ENCODE results near the gene ANKRD55.
"Not testable (repeated sequence)": the region's sequence is repeated elsewhere in the genome, so short reads cannot be mapped to it uniquely, and the experiment has no call there.

ANKRD55 gene

DNA sequence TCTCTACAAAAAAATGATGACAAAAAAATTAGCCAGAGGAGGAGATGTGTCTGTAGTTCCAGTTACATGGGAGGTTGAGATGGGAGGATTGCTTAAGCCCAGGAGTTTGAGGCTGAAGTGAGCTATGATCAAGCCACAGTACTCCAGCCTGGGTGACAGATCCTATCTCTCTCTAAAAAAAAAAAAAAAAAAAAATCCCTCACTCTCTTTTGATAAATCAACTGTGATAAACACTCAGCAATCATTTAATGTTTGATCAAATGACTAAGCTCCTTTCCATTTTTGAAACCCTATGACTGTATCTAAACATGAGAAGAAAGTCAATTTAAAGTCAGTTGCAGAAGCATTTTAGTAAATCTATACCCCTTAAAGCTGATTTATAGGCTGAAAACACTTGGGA lies 126.3 kb downstream of the ANKRD55 start:
- H3K27me3 ChIP-seq (ENCODE audit: insufficient read depth, low read length): no peaks in the 10 kb centered on the region
- H3K4me1 ChIP-seq (ENCODE audit: control insufficient read depth, insufficient read depth, low read length, unreplicated experiment): peaks cover 8% of the 10 kb centered on the region
- H2AFZ ChIP-seq (ENCODE audit: low read length, unreplicated experiment): peak overlapping the region; percentile 25
- no peaks in the 10 kb centered on the region for H3K79me2 ChIP-seq (ENCODE audit: control insufficient read depth, insufficient read depth, low read length, unreplicated experiment)
- no peak overlapping the region for H3K27ac ChIP-seq (ENCODE audit: low read depth, low read length)
- H3K4me3 ChIP-seq (ENCODE audit: low read depth, low read length): no peak overlapping the region
- H3K36me3 ChIP-seq (ENCODE audit: insufficient read depth, low read length): no peaks in the 10 kb centered on the region

DNA sequence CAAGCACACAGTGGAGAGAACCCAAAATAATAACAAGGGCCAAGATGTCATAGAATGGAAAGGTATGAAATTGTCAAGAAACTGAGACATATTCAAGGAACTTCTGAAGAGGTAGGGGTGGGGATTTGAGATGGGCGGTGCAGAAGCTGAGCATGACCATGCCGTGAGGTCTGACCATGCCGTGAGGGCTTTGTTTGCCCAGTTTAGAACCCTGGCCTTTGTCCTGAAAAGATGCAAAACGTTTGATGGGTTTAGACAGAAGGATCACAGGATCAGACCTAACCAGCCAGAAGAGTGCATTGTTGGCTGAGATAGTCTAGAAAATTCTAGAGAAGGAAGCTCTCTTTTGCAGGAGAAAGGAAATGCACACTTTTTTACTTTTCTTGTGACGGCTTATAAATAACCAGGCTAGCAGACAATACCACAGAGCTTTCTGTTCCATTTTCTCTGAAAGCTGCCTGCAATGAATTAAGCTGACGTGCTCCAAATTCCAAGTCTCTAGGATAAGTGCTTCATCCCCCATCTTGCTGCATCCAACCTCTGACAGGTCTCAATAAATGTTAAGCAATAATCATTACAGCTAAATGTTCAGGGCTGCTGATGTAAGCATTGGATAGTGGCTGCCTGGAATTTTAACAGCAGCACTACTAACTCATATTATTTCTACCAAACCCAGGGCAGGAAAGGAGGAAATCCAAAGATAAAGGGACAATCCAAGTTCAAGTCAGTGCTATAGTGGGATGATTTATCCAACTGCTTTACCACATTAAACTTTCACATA lies 127.4 kb downstream of the ANKRD55 start:
- H3K36me3 ChIP-seq (ENCODE audit: insufficient read depth, low read length): no peaks in the 10 kb centered on the region
- peaks cover 6% of the 10 kb centered on the region for H3K4me1 ChIP-seq (ENCODE audit: control insufficient read depth, insufficient read depth, low read length, unreplicated experiment)
- no peaks in the 10 kb centered on the region for H3K79me2 ChIP-seq (ENCODE audit: control insufficient read depth, insufficient read depth, low read length, unreplicated experiment)
- no peaks in the 10 kb centered on the region for H3K27me3 ChIP-seq (ENCODE audit: insufficient read depth, low read length)
- no peak overlapping the region for H3K27ac ChIP-seq (ENCODE audit: low read depth, low read length)
- no peak overlapping the region for H3K4me3 ChIP-seq (ENCODE audit: low read depth, low read length)
- H2AFZ ChIP-seq (ENCODE audit: low read length, unreplicated experiment): no peak overlapping the region

DNA sequence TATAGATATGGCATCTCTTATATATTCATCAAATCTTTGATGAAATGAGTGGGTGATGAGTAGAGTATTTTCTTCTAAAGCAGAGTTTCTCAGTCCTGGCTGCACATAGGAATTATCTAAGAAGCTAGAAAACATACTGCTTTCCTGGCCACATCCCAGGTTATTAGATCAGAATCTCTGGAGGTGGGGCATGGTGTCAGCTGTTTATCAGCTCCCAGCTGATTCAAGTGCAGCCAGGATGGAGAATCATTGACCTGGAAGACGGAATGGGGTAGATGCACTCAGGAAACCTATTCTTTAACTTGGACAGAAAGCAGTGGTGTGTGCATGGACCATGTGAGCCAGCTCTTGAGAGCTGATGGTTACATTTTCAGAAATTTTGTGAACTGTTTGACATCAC lies 130.2 kb downstream of the ANKRD55 start:
- Histone ChIP-seq H3K36me3 (ENCODE audit: insufficient read depth, low read length) (no peaks in the 10 kb centered on the region), H3K4me3 (ENCODE audit: low read depth, low read length) (no peak overlapping the region), H3K79me2 (ENCODE audit: control insufficient read depth, insufficient read depth, low read length, unreplicated experiment) (no peaks in the 10 kb centered on the region), H3K27me3 (ENCODE audit: insufficient read depth, low read length) (no peaks in the 10 kb centered on the region), H3K4me1 (ENCODE audit: control insufficient read depth, insufficient read depth, low read length, unreplicated experiment) (peaks cover 27% of the 10 kb centered on the region), H3K27ac (ENCODE audit: low read depth, low read length) (no peak overlapping the region), H2AFZ (ENCODE audit: low read length, unreplicated experiment) (peak overlapping the region; percentile 9)

DNA sequence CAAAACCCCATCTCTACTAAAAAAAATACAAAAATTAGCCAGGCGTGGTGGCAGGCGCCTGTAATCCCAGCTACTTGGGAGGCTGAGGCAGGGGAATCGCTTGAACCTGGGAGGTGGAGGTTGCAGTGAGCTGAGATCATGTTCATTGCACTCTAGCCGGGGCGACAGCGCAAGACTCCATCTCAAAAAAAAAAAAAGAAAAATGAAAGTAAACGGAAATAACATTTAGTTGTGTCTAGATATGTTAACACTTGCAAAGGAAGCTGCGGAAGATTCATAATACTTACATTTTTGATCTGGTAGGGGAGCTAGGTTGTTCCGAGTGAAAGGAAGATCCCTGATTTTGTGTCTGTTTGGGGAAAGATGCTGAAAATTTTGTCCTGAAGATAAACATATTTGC lies 130.9 kb downstream of the ANKRD55 start:
- H3K4me1 ChIP-seq (ENCODE audit: control insufficient read depth, insufficient read depth, low read length, unreplicated experiment): peaks cover 27% of the 10 kb centered on the region
- H3K79me2 ChIP-seq (ENCODE audit: control insufficient read depth, insufficient read depth, low read length, unreplicated experiment); H2AFZ ChIP-seq (ENCODE audit: low read length, unreplicated experiment); H3K27ac ChIP-seq (ENCODE audit: low read depth, low read length); H3K4me3 ChIP-seq (ENCODE audit: low read depth, low read length); H3K36me3 ChIP-seq (ENCODE audit: insufficient read depth, low read length); H3K27me3 ChIP-seq (ENCODE audit: insufficient read depth, low read length): not testable (repeated sequence)

DNA sequence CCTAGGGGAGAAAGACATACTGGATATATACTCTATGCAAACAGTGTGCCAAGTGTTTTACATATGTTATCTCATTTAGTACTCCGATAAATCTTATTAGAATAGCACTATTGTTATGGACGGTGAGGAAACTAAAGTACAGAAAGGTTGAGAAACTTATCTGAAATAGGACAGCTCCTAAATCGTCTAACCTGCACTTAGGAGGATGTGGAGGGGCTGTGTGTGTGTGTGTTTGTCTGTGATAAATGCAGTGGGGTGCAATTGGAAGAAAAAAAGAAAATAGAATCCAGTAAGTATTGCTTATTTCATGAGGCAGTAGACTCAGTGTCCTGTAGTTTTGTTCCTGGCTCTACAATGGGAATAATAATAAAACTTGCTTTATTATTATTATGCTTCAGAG lies 131.9 kb downstream of the ANKRD55 start:
- H3K36me3 ChIP-seq (ENCODE audit: insufficient read depth, low read length): no peaks in the 10 kb centered on the region
- no peak overlapping the region for H3K27ac ChIP-seq (ENCODE audit: low read depth, low read length)
- H3K79me2 ChIP-seq (ENCODE audit: control insufficient read depth, insufficient read depth, low read length, unreplicated experiment): no peaks in the 10 kb centered on the region
- no peaks in the 10 kb centered on the region for H3K27me3 ChIP-seq (ENCODE audit: insufficient read depth, low read length)
- no peak overlapping the region for H2AFZ ChIP-seq (ENCODE audit: low read length, unreplicated experiment)
- peaks cover 25% of the 10 kb centered on the region for H3K4me1 ChIP-seq (ENCODE audit: control insufficient read depth, insufficient read depth, low read length, unreplicated experiment)
- no peak overlapping the region for H3K4me3 ChIP-seq (ENCODE audit: low read depth, low read length)

DNA sequence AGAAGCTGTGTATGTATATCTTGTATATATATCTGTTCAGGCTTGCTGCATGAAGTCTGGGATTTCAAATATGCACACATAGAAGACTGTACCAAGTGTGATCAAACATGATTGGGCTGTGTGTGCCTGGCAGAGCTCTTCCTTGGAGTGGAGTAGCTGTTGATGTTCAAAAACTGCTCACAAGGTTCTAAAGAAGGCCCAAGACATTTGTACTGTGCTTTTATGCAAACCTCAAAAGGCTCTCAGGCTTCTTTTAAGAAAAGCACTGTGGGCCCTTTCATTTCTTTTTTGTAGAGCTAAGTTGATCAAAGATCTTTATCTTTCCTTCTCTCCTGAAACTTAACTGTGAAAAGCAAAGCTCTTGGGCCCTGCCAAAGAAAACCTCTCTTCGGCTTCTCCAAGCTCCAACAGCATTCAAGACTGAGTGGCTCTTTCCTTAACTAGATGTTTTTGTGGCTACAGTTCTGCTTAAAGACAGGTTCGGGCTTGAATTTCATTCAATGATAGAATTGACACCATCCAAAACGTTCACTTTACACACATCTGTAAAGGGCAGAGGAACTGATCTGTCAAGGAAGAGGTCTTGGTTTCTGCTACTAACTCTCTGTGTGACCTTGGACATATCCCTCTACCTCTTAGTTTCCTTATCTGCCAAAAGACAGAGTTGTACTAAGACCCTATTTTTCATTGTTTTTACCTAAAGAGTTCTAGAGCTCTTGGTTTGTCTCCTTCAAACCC lies 132.5 kb downstream of the ANKRD55 start:
- Histone ChIP-seq H3K79me2 (ENCODE audit: control insufficient read depth, insufficient read depth, low read length, unreplicated experiment) (no peaks in the 10 kb centered on the region), H3K4me3 (ENCODE audit: low read depth, low read length) (no peak overlapping the region), H3K4me1 (ENCODE audit: control insufficient read depth, insufficient read depth, low read length, unreplicated experiment) (peaks cover 25% of the 10 kb centered on the region), H3K27me3 (ENCODE audit: insufficient read depth, low read length) (no peaks in the 10 kb centered on the region), H2AFZ (ENCODE audit: low read length, unreplicated experiment) (peak overlapping the region; percentile 73), H3K36me3 (ENCODE audit: insufficient read depth, low read length) (no peaks in the 10 kb centered on the region), H3K27ac (ENCODE audit: low read depth, low read length) (no peak overlapping the region)

- Histone ChIP-seq H3K79me2 (ENCODE audit: control insufficient read depth, insufficient read depth, low read length, unreplicated experiment) (no peaks in the 10 kb centered on the region), H3K4me3 (ENCODE audit: low read depth, low read length) (peak overlapping the region; percentile 24; the same call in 1 of the 2 replicates), H3K27ac (ENCODE audit: low read depth, low read length) (peak overlapping the region; percentile 75), H3K4me1 (ENCODE audit: control insufficient read depth, insufficient read depth, low read length, unreplicated experiment) (peaks cover 25% of the 10 kb centered on the region), H3K36me3 (ENCODE audit: insufficient read depth, low read length) (no peaks in the 10 kb centered on the region), H2AFZ (ENCODE audit: low read length, unreplicated experiment) (no peak overlapping the region), H3K27me3 (ENCODE audit: insufficient read depth, low read length) (no peaks in the 10 kb centered on the region)
Observed at GRCh38 chr5:56099346-56099745, 133.8 kb downstream of the ANKRD55 start.

DNA sequence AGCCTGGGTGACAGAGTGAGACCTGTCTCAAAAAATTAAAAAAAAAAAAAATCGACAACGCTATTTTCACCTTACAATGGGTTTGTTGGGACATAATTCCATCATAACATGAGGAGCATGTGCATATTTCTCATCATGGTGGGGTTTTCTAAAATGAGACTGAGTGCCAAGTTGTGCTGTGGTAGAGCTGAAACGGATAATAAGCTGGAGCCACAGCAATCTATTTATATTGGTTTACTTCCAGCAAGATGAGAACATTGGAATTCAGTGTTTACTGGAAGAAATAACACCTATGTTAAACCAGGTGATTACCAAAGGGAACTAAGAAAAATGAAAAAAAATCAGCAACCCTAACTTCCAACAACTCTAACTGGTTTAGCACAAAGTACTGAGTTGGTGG lies 136.1 kb downstream of the ANKRD55 start:
- Histone ChIP-seq H3K4me1 (ENCODE audit: control insufficient read depth, insufficient read depth, low read length, unreplicated experiment) (peaks cover 25% of the 10 kb centered on the region), H3K79me2 (ENCODE audit: control insufficient read depth, insufficient read depth, low read length, unreplicated experiment) (no peaks in the 10 kb centered on the region), H2AFZ (ENCODE audit: low read length, unreplicated experiment) (no peak overlapping the region), H3K36me3 (ENCODE audit: insufficient read depth, low read length) (no peaks in the 10 kb centered on the region), H3K27me3 (ENCODE audit: insufficient read depth, low read length) (no peaks in the 10 kb centered on the region), H3K27ac (ENCODE audit: low read depth, low read length) (no peak overlapping the region), H3K4me3 (ENCODE audit: low read depth, low read length) (no peak overlapping the region)

DNA sequence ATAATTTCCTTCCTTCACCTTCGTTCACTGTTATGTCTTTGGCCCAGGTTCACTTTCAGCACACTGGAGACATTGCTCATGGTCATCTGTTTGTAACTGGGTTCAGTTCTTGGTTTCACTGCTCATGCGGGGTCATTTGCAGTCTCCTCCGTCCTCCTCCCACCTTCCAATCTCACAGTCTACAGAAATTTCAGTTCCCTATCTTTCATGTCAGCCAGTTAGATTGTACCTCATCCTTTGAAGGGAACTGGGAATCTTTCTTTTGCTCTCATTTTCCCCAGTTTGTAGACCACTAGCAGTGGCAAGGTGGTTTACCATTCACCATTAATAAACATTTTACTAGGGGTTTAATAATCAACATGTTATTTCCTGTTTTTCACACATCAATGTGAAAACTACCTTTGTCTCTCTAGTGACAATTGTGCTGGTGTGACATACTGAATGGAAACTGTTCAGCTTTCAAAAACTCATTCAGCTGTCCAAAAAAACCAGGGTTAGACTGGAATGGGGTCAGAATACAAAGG lies 137.5 kb downstream of the ANKRD55 start:
- Histone ChIP-seq H3K27me3 (ENCODE audit: insufficient read depth, low read length) (no peaks in the 10 kb centered on the region), H3K79me2 (ENCODE audit: control insufficient read depth, insufficient read depth, low read length, unreplicated experiment) (no peaks in the 10 kb centered on the region), H3K27ac (ENCODE audit: low read depth, low read length) (no peak overlapping the region), H2AFZ (ENCODE audit: low read length, unreplicated experiment) (no peak overlapping the region), H3K4me1 (ENCODE audit: control insufficient read depth, insufficient read depth, low read length, unreplicated experiment) (peaks cover 25% of the 10 kb centered on the region), H3K36me3 (ENCODE audit: insufficient read depth, low read length) (no peaks in the 10 kb centered on the region), H3K4me3 (ENCODE audit: low read depth, low read length) (no peak overlapping the region)

DNA sequence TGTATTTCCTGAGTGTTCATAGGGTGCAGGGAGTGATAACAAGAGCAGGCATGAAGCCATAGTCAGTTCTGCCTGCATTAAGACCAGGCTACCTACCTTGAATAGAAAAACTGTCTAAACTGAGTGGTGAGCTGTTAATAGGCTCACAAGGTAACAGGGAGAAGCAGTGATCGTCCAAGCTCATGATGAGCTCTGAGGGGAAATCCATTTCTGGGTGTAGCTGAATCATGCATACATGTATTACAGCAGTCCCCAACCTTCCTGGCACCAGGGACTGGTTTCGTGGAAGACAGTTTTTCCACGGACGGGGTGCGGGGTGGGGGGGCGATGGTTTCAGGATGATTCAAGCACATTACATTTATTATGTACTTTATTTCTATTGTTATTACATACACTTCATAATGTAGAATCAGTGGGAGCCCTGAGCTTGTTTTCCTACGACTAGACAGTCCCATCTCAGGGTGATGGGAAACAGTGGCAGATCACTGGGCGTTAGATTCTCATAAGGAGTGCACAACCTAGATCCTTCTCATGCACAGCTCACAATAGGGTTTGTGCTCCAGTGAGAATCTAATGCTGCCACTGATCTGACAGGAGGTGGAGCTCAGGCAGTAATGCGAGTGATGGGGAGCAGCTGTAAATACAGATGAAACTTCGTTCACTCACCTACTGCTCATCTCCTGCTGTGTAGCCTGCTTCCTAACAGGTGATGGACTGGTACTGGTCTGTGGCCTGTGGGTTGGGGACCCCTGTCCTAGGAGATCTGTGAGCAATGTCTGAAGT lies 138.4 kb downstream of the ANKRD55 start:
- Histone ChIP-seq H3K27ac (ENCODE audit: low read depth, low read length) (no peak overlapping the region), H3K4me1 (ENCODE audit: control insufficient read depth, insufficient read depth, low read length, unreplicated experiment) (peaks cover 18% of the 10 kb centered on the region), H3K79me2 (ENCODE audit: control insufficient read depth, insufficient read depth, low read length, unreplicated experiment) (no peaks in the 10 kb centered on the region), H3K27me3 (ENCODE audit: insufficient read depth, low read length) (no peaks in the 10 kb centered on the region), H3K4me3 (ENCODE audit: low read depth, low read length) (no peak overlapping the region), H2AFZ (ENCODE audit: low read length, unreplicated experiment) (no peak overlapping the region), H3K36me3 (ENCODE audit: insufficient read depth, low read length) (no peaks in the 10 kb centered on the region)

Measured in ACC112 (cell line).